Endothelial cell of umbilical vein (primary cell): Measurements from ENCODE around the gene SENP8. TPM values are rescaled to one million over a fixed set of nuclear protein-coding genes. Genes with fewer than 3 reads are reported as not detected.
"Not testable (repeated sequence)": the region's sequence is repeated elsewhere in the genome, so short reads cannot be mapped to it uniquely, and the experiment has no call there.

Experiments used
- BruUV-seq: library from RNA; stranded (reverse); fragments of 400-500 nt; replicated peaks from 2 replicates; lab custom pipeline; 2021; lab: Mats Ljungman, UMichigan
- CTCF ChIA-PET: fragments of 300-600, 350-600 bp; sonication (Branson Sonifier 250); formaldehyde crosslinking; loops from one replicate; lab custom pipeline; 2021; ENCODE audit warnings: antibody characterized with exemption, inconsistent platforms; lab: Charles Lee
- POLR2A ChIA-PET: fragments of 300-600, 350-600 bp; sonication (Branson Sonifier 250); formaldehyde crosslinking; loops from one replicate; lab custom pipeline; 2021; ENCODE audit warnings: antibody characterized with exemption, inconsistent platforms; lab: Charles Lee
- DNase-seq: peaks from one replicate; pipeline ENCODE4 v3.0.0-alpha.2; 2011; ENCODE audit warnings: low read depth, low spot score
- FAIRE-seq: peaks from 2 replicates; lab custom pipeline; 2011; peaks lifted over from hg19 to GRCh38; lab: Jason Lieb, UNC
- H2AFZ ChIP-seq: 2 replicates; pipeline ENCODE4 v1.6.0; 2012; ENCODE audit warnings: low read depth, low read length, control low read depth, inconsistent platforms
- H3K27ac ChIP-seq: 2 replicates; pipeline ENCODE4 v1.5.1; 2011; ENCODE audit warnings: low read depth, mild to moderate bottlenecking, control low read depth, low read length, moderate library complexity; ENCODE audit not compliant: insufficient read depth
- H3K27me3 ChIP-seq, 2 experiments: 2 replicates each; pipeline versions ENCODE4 v1.6.0 to v1.6.1; 2011; ENCODE audit warnings: low read length in 2 of 2, mixed read lengths in 1 of 2; ENCODE audit not compliant: control insufficient read depth in 2 of 2, insufficient read depth in 2 of 2
- H3K36me3 ChIP-seq, 2 experiments: 2 replicates in 1 of 2; 3 replicates in 1 of 2; pipeline ENCODE4 v1.5.1; 2011; ENCODE audit warnings: low read length in 2 of 2, mild to moderate bottlenecking in 1 of 2, moderate library complexity in 1 of 2; ENCODE audit not compliant: control insufficient read depth in 2 of 2, insufficient read depth in 2 of 2; ENCODE audit errors: extremely low read depth in 1 of 2
- H3K4me1 ChIP-seq: 3 replicates; pipeline ENCODE4 v1.5.1; 2011; ENCODE audit warnings: mild to moderate bottlenecking, low read length; ENCODE audit not compliant: control insufficient read depth, insufficient read depth; ENCODE audit errors: extremely low read depth
- H3K4me2 ChIP-seq: 2 replicates; pipeline ENCODE4 v1.6.1; 2011; ENCODE audit warnings: low read length, control low read depth, mixed read lengths; ENCODE audit not compliant: insufficient read depth
- H3K4me3 ChIP-seq, 3 experiments: fragments of 200-600 bp in 1 of 3; sonication (generic), shearing (Covaris generic) in 1 of 3; replicated peaks in 1 of 3; 2 replicates each; pipeline ENCODE4 v1.5.1; 2011 to 2016; ENCODE audit warnings: control low read depth in 3 of 3, low read length in 3 of 3, mild to moderate bottlenecking in 2 of 3, inconsistent platforms in 1 of 3, low read depth in 1 of 3, moderate library complexity in 1 of 3; ENCODE audit not compliant: insufficient read depth in 1 of 3
- H3K79me2 ChIP-seq: 2 replicates; pipeline ENCODE4 v1.6.0; 2012; ENCODE audit warnings: low read length, inconsistent platforms; ENCODE audit not compliant: control insufficient read depth, insufficient read depth
- H3K9ac ChIP-seq: replicated peaks from 2 replicates; pipeline ENCODE3; 2011; ENCODE audit warnings: low read length, control low read depth; ENCODE audit not compliant: insufficient read depth; ENCODE audit errors: extremely low read depth
- H3K9me1 ChIP-seq: replicated peaks from 3 replicates; pipeline ENCODE4 v1.6.0; 2011; ENCODE audit warnings: mild to moderate bottlenecking, low read length; ENCODE audit not compliant: control insufficient read depth, insufficient read depth; ENCODE audit errors: extremely low read depth
- H3K9me3 ChIP-seq: replicated peaks from 2 replicates; pipeline ENCODE4 v1.5.1; 2012; ENCODE audit warnings: low read length, inconsistent platforms; ENCODE audit not compliant: control insufficient read depth, insufficient read depth
- H4K20me1 ChIP-seq: replicated peaks from 2 replicates; pipeline ENCODE3; 2011; ENCODE audit warnings: mild to moderate bottlenecking, low read length; ENCODE audit not compliant: control insufficient read depth, insufficient read depth; ENCODE audit errors: extremely low read depth
- CTCF ChIP-seq, 2 donors: IDR thresholded peaks; 1 replicate in 1 of 2; 2 replicates in 1 of 2; pipeline ENCODE4 v1.5.1; 2011; ENCODE audit warnings: low read length in 2 of 2, mild to moderate bottlenecking in 2 of 2, moderate library complexity in 2 of 2, control low read depth in 1 of 2, inconsistent platforms in 1 of 2, low read depth in 1 of 2; ENCODE audit not compliant: insufficient read depth in 1 of 2; ENCODE audit errors: extremely low read depth in 1 of 2
- EZH2 ChIP-seq: IDR thresholded peaks from 2 replicates; pipeline ENCODE4 v1.6.1; 2012; ENCODE audit warnings: borderline replicate concordance, low read depth, mild to moderate bottlenecking, moderate library complexity, low read length, inconsistent platforms; ENCODE audit not compliant: severe bottlenecking
- FOS ChIP-seq: IDR thresholded peaks from 2 replicates; pipeline ENCODE4 v1.6.1; 2011; ENCODE audit warnings: mild to moderate bottlenecking, low read length, moderate library complexity, borderline replicate concordance; ENCODE audit not compliant: insufficient read depth
- GATA2 ChIP-seq: IDR thresholded peaks from 2 replicates; pipeline ENCODE4 v1.7.0; 2011; ENCODE audit warnings: low read depth, mild to moderate bottlenecking, moderate library complexity, mixed read lengths, low read length; ENCODE audit not compliant: insufficient read length, insufficient read depth
- JUN ChIP-seq: IDR thresholded peaks from 2 replicates; pipeline ENCODE4 v1.6.1; 2011; ENCODE audit warnings: borderline replicate concordance, low read depth; ENCODE audit not compliant: insufficient read length, insufficient read depth
- MAX ChIP-seq: IDR thresholded peaks from 2 replicates; pipeline ENCODE4 v1.6.1; 2011; ENCODE audit not compliant: insufficient read depth, insufficient read length
- MYC ChIP-seq: IDR thresholded peaks from one replicate; pipeline ENCODE4 v1.6.1; 2011; ENCODE audit warnings: mild to moderate bottlenecking, low read depth, low read length
- POLR2A ChIP-seq: IDR thresholded peaks from 2 replicates; pipeline ENCODE4 v1.6.1; 2012; ENCODE audit warnings: low read depth, mild to moderate bottlenecking, control low read depth, low read length
- POLR2AphosphoS5 ChIP-seq: IDR thresholded peaks from 2 replicates; pipeline ENCODE4 v1.6.1; 2012; ENCODE audit warnings: low read depth, mild to moderate bottlenecking, control low read depth, low read length, moderate library complexity; ENCODE audit not compliant: insufficient read depth
- dilution Hi-C: fragments of 300-500 bp; cut with MboI; formaldehyde crosslinking; loops from one replicate; pipeline ENCODE4 v1.15.0; 2019; ENCODE audit warnings: low sequenced_read_pairs; ENCODE audit not compliant: extremely low pct_ligation_motif_present
- intact Hi-C: fragments of 100-400 bp; cut with micrococcal nuclease; formaldehyde crosslinking; loops from one replicate; pipeline ENCODE4 v1.10.0; 2022
- polyA plus RNA-seq, 4 experiments: library from polyadenylated mRNA; depleted of rRNA in 3 of 4; stranded (reverse) in 3 of 4; unstranded in 1 of 4; fragments of >200 nt; gene quantifications; 2 replicates each; pipeline versions ENCODE4 v1.2.1 to v1.2.3, GENCODE V29; 2011 to 2012; ENCODE audit warnings: missing spikeins in 1 of 4
- total RNA-seq: library from RNA; stranded (reverse); gene quantifications from 2 replicates; pipeline ENCODE4 v1.2.3, GENCODE V29; 2021

SENP8 gene
- total and polyA plus RNA-seq, 2 donors (not counting 3 experiments of a cell fraction or from before 2014, with no cell fraction given): 0.91 to 1.3 TPM

GRCh38 chr15:72170691-72171090, 52.5 kb downstream of the SENP8 start:
- no peak overlapping the region for H3K4me3 ChIP-seq
- H3K79me2 ChIP-seq: no peaks in the 10 kb centered on the region
- intact Hi-C loops (no loop called here), dilution Hi-C loops (no loop called here)
- H3K9ac ChIP-seq: no peak overlapping the region
- H3K9me1 ChIP-seq: no peaks in the 10 kb centered on the region
- H4K20me1 ChIP-seq: no peaks in the 10 kb centered on the region
- FAIRE-seq: no peak
- no peaks in the 10 kb centered on the region for H3K4me1 ChIP-seq
- peaks cover 0 to 6% of the 10 kb centered on the region in 2 experiments for H3K27me3 ChIP-seq
- no peak overlapping the region for H2AFZ ChIP-seq
- no TSS peak for BruUV-seq
- TF ChIP-seq POLR2AphosphoS5: no peak
- TF ChIP-seq CTCF (IDR thresholded peaks at IDR 0.05; ENCODE audit: extremely low read depth in 1 of 2, insufficient read depth in 1 of 2, low read depth in 1 of 2, low read length in 2 of 2): no peak
- no peak for TF ChIP-seq POLR2A
- TF ChIP-seq EZH2: no peak
- TF ChIP-seq MAX: no peak
- TF ChIP-seq FOS: no peak
- TF ChIP-seq JUN: no peak
- TF ChIP-seq GATA2: no peak
- TF ChIP-seq MYC: no peak
- POLR2A ChIA-PET: no interaction called here
- CTCF ChIA-PET: no interaction called here
- no peak overlapping the region for H3K4me2 ChIP-seq
- no peaks in the 10 kb centered on the region for H3K36me3 ChIP-seq
- H3K9me3 ChIP-seq: no peaks in the 10 kb centered on the region
- no peak for DNase-seq
- H3K27ac ChIP-seq: no peak overlapping the region

DNA sequence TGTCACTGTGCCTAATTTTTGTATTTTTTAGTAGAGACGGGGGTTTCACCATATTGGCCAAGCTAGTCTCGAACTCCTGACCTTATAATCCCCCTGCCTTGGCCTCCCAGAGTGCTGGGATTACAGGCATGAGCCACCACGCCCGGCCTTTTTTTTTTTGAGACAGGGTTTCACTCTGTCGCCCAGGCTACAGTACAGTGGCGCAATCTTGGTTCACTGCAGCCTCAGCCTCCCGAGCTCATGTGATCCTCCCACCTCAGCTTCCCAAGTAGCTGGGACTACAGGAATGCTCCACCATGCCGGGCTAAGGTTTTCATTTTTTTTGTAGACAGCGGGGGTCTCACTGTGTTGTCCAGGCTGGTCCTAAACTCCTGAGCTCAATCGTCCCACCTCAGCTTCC, 53.8 kb downstream of the SENP8 start:
- FAIRE-seq, dilution Hi-C loops, H3K9me1 ChIP-seq, H3K27ac ChIP-seq, H3K4me3 ChIP-seq, DNase-seq, H3K4me2 ChIP-seq, H3K79me2 ChIP-seq, H3K27me3 ChIP-seq, H3K9me3 ChIP-seq, H3K4me1 ChIP-seq, H4K20me1 ChIP-seq, intact Hi-C loops, BruUV-seq, H3K9ac ChIP-seq, H3K36me3 ChIP-seq, H2AFZ ChIP-seq: not testable (repeated sequence)
- ChIA-PET CTCF (interaction anchor here (2.5 kb wide), 1 partner anchor 16 kb away, joined by 8 read pairs; no protein-coding TSS in a partner anchor), POLR2A (interaction anchor here (0.6 kb wide), 1 partner anchor 971 kb away, joined by 3 read pairs; no protein-coding TSS in a partner anchor)
